Measurements from ENCODE around the gene RNF130. TPM values are rescaled to one million over a fixed set of nuclear protein-coding genes. Genes with fewer than 3 reads are reported as not detected.

The RNF130 gene
- total RNA-seq, 1 donor from 2014 or later, result 183 TPM

DNA sequence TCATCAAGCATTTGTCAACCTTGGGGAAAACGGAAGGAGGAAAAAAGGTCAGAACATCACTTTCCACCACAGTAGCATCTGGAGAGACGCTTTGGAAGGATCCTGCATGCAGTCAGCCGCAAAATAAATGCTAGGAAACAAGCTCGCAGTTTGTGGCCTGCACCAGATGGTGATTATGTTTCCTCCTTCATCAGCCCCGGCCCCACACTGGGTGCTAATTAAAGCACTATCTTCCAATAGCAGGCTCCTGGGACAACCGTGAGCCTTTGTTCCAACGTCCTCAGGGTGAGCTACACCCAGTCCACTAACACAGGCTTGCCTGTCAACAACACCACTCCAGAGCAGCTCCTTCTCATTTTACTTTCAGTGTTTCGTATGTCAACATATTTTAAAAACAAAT lies 64.0 kb downstream of the RNF130 start:
- Mint-ChIP-seq H3K27me3 (ENCODE audit: insufficient read depth, low read depth) (peaks cover 2% of the 10 kb centered on the region), H3K4me3 (no peak overlapping the region), H3K36me3 (peaks cover 46% of the 10 kb centered on the region), H3K4me1 (peaks cover 10% of the 10 kb centered on the region), H3K9me3 (peaks cover 7% of the 10 kb centered on the region), H3K27ac (peak overlapping the region; percentile 66)
- Histone ChIP-seq H3K4me2 (peak overlapping the region; percentile 60), H3K9me3 (ENCODE audit: low read depth) (no peaks in the 10 kb centered on the region), H3K27ac (peak overlapping the region; percentile 83), H3K27me3 (no peaks in the 10 kb centered on the region), H3K9ac (no peak overlapping the region), H4K20me1 (ENCODE audit: low read depth) (peaks cover 56% of the 10 kb centered on the region), H3K4me1 (peaks cover 35% of the 10 kb centered on the region), H3F3A (ENCODE audit: low read depth) (peaks cover 40% of the 10 kb centered on the region), H3K36me3 (peaks cover 10% of the 10 kb centered on the region), H3K79me2 (ENCODE audit: low read depth) (peaks cover 90% of the 10 kb centered on the region), H2AFZ (replicated peaks) (no peak overlapping the region), H3K4me3 (peak overlapping the region; percentile 10)
- DNase-seq (ENCODE audit: low spot score), result peak; percentile 77
- TF ChIP-seq, protein P1, sequence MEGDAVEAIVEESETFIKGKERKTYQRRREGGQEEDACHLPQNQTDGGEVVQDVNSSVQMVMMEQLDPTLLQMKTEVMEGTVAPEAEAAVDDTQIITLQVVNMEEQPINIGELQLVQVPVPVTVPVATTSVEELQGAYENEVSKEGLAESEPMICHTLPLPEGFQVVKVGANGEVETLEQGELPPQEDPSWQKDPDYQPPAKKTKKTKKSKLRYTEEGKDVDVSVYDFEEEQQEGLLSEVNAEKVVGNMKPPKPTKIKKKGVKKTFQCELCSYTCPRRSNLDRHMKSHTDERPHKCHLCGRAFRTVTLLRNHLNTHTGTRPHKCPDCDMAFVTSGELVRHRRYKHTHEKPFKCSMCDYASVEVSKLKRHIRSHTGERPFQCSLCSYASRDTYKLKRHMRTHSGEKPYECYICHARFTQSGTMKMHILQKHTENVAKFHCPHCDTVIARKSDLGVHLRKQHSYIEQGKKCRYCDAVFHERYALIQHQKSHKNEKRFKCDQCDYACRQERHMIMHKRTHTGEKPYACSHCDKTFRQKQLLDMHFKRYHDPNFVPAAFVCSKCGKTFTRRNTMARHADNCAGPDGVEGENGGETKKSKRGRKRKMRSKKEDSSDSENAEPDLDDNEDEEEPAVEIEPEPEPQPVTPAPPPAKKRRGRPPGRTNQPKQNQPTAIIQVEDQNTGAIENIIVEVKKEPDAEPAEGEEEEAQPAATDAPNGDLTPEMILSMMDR (IDR thresholded peaks at IDR 0.05), result no peak
- no peak for TF ChIP-seq EZH2 (IDR thresholded peaks at IDR 0.05)
- no peak for TF ChIP-seq EZH2phosphoT487 (IDR thresholded peaks at IDR 0.05)

GRCh38 chr5:180006141-180006540 lies 65.4 kb downstream of the RNF130 start:
- peaks cover 10% of the 10 kb centered on the region for H3K36me3 ChIP-seq
- Mint-ChIP-seq H3K36me3 (peaks cover 55% of the 10 kb centered on the region), H3K27me3 (ENCODE audit: insufficient read depth, low read depth) (peaks cover 4% of the 10 kb centered on the region), H3K27ac (no peak overlapping the region), H3K4me3 (no peak overlapping the region), H3K9me3 (peaks cover 11% of the 10 kb centered on the region), H3K4me1 (peaks cover 10% of the 10 kb centered on the region)
- H4K20me1 ChIP-seq (ENCODE audit: low read depth), result peaks cover 51% of the 10 kb centered on the region
- H2AFZ ChIP-seq (replicated peaks), result no peak overlapping the region
- H3K27ac ChIP-seq, result no peak overlapping the region
- peaks cover 35% of the 10 kb centered on the region for H3K4me1 ChIP-seq
- H3K79me2 ChIP-seq (ENCODE audit: low read depth), result peaks cover 80% of the 10 kb centered on the region
- no peaks in the 10 kb centered on the region for H3K9me3 ChIP-seq (ENCODE audit: low read depth)
- no peak for DNase-seq (ENCODE audit: low spot score)
- no peak for TF ChIP-seq EZH2phosphoT487 (IDR thresholded peaks at IDR 0.05)
- TF ChIP-seq, protein P1 (IDR thresholded peaks at IDR 0.05), result no peak
- TF ChIP-seq EZH2 (IDR thresholded peaks at IDR 0.05), result no peak
- no peaks in the 10 kb centered on the region for H3K27me3 ChIP-seq
- no peak overlapping the region for H3K4me3 ChIP-seq
- no peak overlapping the region for H3K4me2 ChIP-seq
- peaks cover 34% of the 10 kb centered on the region for H3F3A ChIP-seq (ENCODE audit: low read depth)
- no peak overlapping the region for H3K9ac ChIP-seq

DNA sequence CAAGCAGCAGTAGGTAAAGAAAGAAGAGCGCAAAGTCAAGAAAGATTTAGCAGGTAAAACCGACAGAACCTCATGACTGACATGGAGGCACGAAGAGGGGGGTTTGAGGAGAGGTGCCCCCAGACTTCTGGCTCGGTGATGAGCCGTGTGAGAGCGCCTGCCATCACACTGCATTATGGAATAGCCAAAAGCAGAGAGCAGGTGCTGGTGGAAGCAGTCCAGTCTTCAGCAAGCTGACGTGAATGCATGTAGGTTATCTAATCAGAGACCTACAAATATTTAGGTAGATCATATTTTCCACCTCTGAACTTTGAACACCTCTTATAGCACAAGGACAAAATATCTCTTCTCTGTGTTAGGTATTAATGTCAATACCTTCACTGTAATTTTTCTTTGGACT lies 68.4 kb downstream of the RNF130 start:
- DNase-seq (ENCODE audit: low spot score), result no peak
- peaks cover 35% of the 10 kb centered on the region for H3K9me3 Mint-ChIP-seq
- Histone ChIP-seq H2AFZ (replicated peaks) (no peak overlapping the region), H3K36me3 (peaks cover 17% of the 10 kb centered on the region), H3K4me3 (no peak overlapping the region), H3K27ac (no peak overlapping the region), H3K27me3 (no peaks in the 10 kb centered on the region), H4K20me1 (ENCODE audit: low read depth) (peaks cover 22% of the 10 kb centered on the region), H3K4me1 (peaks cover 22% of the 10 kb centered on the region), H3K9me3 (ENCODE audit: low read depth) (peaks cover 4% of the 10 kb centered on the region), H3K4me2 (no peak overlapping the region), H3K79me2 (ENCODE audit: low read depth) (peaks cover 51% of the 10 kb centered on the region), H3K9ac (no peak overlapping the region), H3F3A (ENCODE audit: low read depth) (peaks cover 12% of the 10 kb centered on the region)
- TF ChIP-seq EZH2 (IDR thresholded peaks at IDR 0.05) (no peak), EZH2phosphoT487 (IDR thresholded peaks at IDR 0.05) (no peak)
- TF ChIP-seq, protein P1 (IDR thresholded peaks at IDR 0.05), result no peak
- H3K36me3 Mint-ChIP-seq, result peaks cover 58% of the 10 kb centered on the region
- no peak overlapping the region for H3K4me3 Mint-ChIP-seq
- peaks cover 7% of the 10 kb centered on the region for H3K4me1 Mint-ChIP-seq
- no peak overlapping the region for H3K27ac Mint-ChIP-seq
- H3K27me3 Mint-ChIP-seq (ENCODE audit: insufficient read depth, low read depth), result peaks cover 3% of the 10 kb centered on the region
